ENCODE results near the gene SMYD3. TPM values are rescaled to one million over a fixed set of nuclear protein-coding genes. Genes with fewer than 3 reads are reported as not detected.

Gene SMYD3
- total and polyA plus RNA-seq, 9 of the 15 experiments (the other 6 are each of a cell fraction or from before 2014, with no cell fraction given) = 128 to 440 (median 197) TPM

DNA sequence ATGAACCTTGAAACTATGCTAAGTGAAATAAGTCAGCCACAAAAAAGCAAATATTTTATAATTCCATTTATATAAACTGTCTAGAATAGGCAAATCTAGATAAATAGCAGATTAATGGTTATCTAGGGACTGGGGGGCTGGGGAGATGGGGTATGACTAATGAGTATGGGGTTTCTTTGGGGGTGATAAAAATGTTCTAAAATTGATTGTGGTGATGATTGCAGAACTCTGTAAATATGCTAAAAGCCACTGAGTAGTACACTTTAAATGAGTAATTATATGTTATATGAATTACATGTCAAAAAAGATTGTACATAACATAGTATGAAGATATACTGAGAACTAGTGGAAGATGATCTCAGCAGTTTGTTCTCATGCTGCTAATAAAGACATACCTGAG is 677.3 kb downstream of the SMYD3 start:
- no peak for FAIRE-seq
- no peak overlapping the region for H3K4me2 ChIP-seq (ENCODE audit: insufficient read depth, low read length)
- in situ Hi-C loops (cut with MboI) = no loop called here
- no peaks in the 10 kb centered on the region for H3K27me3 ChIP-seq (ENCODE audit: control insufficient read depth in 2 of 2, insufficient read depth in 2 of 2, low read length in 2 of 2)
- H2AFZ ChIP-seq (ENCODE audit: low read depth, low read length) = no peak overlapping the region
- intact Hi-C loops (cut with micrococcal nuclease) = no loop called here
- H3K79me2 ChIP-seq (ENCODE audit: control insufficient read depth, insufficient read depth, low read length) = no peaks in the 10 kb centered on the region
- H3K4me3 ChIP-seq = no peak overlapping the region
- no peaks in the 10 kb centered on the region for H3K9me1 ChIP-seq (ENCODE audit: control insufficient read depth, insufficient read depth, low read length)
- ChIA-PET CTCF (ENCODE audit: low intra/inter-chr PET ratio) (no interaction called here), POLR2A (interaction anchor here (1.4 kb wide), 1 partner anchor 16 kb away, joined by 5 read pairs; no protein-coding TSS in a partner anchor)
- no peak overlapping the region for H3K9ac ChIP-seq (ENCODE audit: insufficient read depth in 1 of 2, low read depth in 2 of 2, low read length in 2 of 2)
- no peak overlapping the region for H3K27ac ChIP-seq (ENCODE audit: extremely low read depth, low read depth, low read length)
- H3K9me3 ChIP-seq (replicated peaks; ENCODE audit: control insufficient read depth, insufficient read depth, low read depth, low read length) = no peaks in the 10 kb centered on the region
- H3K4me1 ChIP-seq (replicated peaks in 1 of 2; ENCODE audit: control insufficient read depth in 2 of 2, insufficient read depth in 2 of 2, low read length in 2 of 2) = no peaks in the 10 kb centered on the region
- ATAC-seq = no peak
- no peak for DNase-seq (ENCODE audit: extremely low read depth in 1 of 4, low spot score in 3 of 4)
- no peak for TF ChIP-seq SMAD3 (CRISPR knock-in tag; conservative IDR thresholded peaks at IDR 0.05)
- TF ChIP-seq ZBED1 (IDR thresholded peaks at IDR 0.05) = no peak
- TF ChIP-seq BMI1 (IDR thresholded peaks at IDR 0.05; ENCODE audit: low read length) = no peak
- no peak for TF ChIP-seq ZNF239 (CRISPR knock-in tag; IDR thresholded peaks at IDR 0.05)
- no peak for TF ChIP-seq HCFC1 (IDR thresholded peaks at IDR 0.05; ENCODE audit: low read depth, low read length)
- TF ChIP-seq ZNF184 (CRISPR knock-in tag; IDR thresholded peaks at IDR 0.05) = no peak
- TF ChIP-seq BCOR (IDR thresholded peaks at IDR 0.05) = no peak
- TF ChIP-seq, protein P1, sequence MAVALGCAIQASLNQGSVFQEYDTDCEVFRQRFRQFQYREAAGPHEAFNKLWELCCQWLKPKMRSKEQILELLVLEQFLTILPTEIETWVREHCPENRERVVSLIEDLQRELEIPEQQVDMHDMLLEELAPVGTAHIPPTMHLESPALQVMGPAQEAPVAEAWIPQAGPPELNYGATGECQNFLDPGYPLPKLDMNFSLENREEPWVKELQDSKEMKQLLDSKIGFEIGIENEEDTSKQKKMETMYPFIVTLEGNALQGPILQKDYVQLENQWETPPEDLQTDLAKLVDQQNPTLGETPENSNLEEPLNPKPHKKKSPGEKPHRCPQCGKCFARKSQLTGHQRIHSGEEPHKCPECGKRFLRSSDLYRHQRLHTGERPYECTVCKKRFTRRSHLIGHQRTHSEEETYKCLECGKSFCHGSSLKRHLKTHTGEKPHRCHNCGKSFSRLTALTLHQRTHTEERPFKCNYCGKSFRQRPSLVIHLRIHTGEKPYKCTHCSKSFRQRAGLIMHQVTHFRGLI (CRISPR knock-in tag; IDR thresholded peaks at IDR 0.05) = no peak
- no peak for TF ChIP-seq ESRRA (IDR thresholded peaks at IDR 0.05; ENCODE audit: borderline replicate concordance, low read depth)
- TF ChIP-seq HDAC8 (tag; IDR thresholded peaks at IDR 0.05) = no peak
- no peak for TF ChIP-seq DIDO1 (tag; IDR thresholded peaks at IDR 0.05; ENCODE audit: low read depth)
- no peak for TF ChIP-seq KAT2B (IDR thresholded peaks at IDR 0.05; ENCODE audit: low read depth, low read length)
- TF ChIP-seq MYC (IDR thresholded peaks at IDR 0.05; ENCODE audit: low read depth, low read length) = no peak
- no peak for TF ChIP-seq MYC (CRISPR knock-in tag; IDR thresholded peaks at IDR 0.05; ENCODE audit: borderline replicate concordance, low read depth)
- TF ChIP-seq DNMT1 (IDR thresholded peaks at IDR 0.05) = no peak
- TF ChIP-seq MCM3 (IDR thresholded peaks at IDR 0.05) = no peak
- TF ChIP-seq POLR2AphosphoS2 (IDR thresholded peaks at IDR 0.05; ENCODE audit: low read length) = no peak
- peaks cover 73% of the 10 kb centered on the region for H3K36me3 ChIP-seq (ENCODE audit: control insufficient read depth, insufficient read depth, low read length)
- BruUV-seq (replicated peaks) = no TSS peak
- no peaks in the 10 kb centered on the region; the same call in 1 of the 2 replicates for H4K20me1 ChIP-seq (replicated peaks; ENCODE audit: control insufficient read depth, insufficient read depth, low read length)

Data from K562 (cell line).